ENCODE data around the gene PRELID1.
"Not testable (repeated sequence)": the region's sequence is repeated elsewhere in the genome, so short reads cannot be mapped to it uniquely, and the experiment has no call there.

PRELID1 gene

DNA sequence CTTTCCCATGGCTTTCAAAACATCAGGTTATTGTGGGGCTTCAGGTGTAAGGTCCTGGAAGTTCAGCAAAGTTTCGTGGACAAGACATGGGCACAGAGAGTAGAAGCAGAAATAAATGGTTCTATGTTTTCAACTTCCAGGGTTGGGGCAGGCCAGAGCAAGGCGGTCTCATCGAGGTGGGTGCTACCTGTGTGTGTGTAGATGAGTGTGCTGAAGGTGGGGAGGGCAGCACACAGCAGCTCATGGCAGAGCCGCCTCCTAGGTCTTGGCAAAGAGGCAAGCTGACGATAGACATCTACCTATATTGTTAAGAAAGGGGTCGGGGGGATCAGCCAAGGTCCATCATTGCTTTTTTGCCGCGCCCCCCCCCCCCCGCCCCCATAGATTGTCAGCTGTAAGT is 3.9 kb upstream of the PRELID1 start:
- no peak for DNase-seq (ENCODE audit: low spot score)

DNA sequence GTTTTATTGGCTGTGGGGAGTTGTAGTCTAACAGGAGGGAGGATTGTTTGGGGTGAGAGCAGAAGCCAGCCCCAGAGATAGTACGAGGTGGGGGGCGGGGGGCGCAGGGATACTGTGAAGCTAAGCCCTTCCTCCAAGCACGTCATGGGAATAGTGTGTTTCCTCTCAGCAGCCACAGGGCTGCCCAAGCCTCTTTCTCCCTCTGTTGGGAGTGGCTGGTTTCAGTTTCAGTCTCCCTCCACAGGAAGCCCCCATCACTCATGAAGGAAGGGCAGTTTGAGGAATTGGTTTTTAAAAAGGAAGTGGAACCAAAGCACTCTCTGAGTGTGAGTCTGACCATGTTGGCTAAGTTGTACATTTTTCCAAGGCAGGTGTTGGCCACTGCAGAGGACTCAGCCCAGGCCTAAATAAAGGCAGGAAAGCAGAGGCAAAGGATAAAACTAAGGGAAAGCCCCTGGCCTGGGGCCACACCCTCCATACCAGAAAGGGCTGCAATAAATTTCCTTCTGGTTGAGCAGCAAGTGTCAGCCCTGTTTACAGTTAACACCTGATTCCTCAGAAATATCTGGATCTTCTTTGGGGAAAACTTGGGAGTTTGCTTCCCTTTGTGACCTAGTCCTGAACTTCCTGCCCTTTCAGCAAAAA is 3.2 kb upstream of the PRELID1 start:
- no peak for DNase-seq (ENCODE audit: low spot score)

DNA sequence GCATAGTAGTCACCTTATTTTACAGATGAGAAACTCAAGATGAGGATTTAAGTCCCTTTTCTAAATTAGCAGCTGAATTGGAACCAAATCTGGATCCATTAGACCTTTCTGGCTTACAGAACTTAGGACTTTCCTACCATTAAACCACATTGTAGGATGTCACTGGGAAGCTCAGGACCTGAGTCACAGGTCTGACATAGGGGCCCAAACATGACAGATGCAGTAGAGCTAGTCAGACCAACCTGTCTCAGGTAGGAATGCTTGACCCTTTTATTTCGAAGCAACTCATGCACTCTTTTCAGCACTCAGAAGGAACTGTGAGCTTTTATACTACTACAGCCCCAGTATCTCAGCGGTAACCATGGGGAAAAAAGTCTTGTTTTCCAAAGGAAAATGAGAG is 2.6 kb upstream of the PRELID1 start:
- DNase-seq (ENCODE audit: low spot score): no peak

DNA sequence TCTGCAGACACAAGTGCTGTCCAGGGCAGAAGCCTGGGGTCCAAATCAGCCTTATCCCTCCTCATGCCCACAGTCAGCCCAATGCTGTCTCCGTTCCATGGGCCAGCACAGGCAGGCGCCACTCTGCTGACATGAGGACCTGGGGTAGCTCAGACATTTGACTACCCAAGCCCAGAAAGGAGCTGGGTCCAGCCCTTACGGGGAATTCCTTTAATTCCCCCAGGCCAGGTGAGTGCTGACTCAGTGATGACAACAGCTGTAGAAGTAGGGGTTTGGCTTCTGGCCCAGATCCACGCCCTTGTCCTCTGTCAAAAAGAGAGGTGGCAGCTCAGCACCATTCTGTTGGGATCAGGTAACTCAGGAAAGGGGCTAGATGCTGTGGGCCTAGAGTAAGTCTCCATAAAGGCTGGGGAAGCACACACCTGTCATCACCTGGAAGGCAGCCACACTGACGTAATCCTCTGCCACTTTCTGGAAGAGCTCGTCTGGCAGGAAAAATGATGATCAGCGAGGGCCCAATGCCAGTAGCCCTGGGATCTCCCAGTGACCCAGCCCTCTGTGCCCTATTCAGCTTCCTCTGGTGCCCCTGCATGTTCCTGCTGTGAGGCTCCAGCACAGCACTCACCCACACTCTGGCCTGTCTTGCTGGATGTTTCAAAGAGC is 2.0 kb upstream of the PRELID1 start:
- DNase-seq (ENCODE audit: low spot score): no peak

DNA sequence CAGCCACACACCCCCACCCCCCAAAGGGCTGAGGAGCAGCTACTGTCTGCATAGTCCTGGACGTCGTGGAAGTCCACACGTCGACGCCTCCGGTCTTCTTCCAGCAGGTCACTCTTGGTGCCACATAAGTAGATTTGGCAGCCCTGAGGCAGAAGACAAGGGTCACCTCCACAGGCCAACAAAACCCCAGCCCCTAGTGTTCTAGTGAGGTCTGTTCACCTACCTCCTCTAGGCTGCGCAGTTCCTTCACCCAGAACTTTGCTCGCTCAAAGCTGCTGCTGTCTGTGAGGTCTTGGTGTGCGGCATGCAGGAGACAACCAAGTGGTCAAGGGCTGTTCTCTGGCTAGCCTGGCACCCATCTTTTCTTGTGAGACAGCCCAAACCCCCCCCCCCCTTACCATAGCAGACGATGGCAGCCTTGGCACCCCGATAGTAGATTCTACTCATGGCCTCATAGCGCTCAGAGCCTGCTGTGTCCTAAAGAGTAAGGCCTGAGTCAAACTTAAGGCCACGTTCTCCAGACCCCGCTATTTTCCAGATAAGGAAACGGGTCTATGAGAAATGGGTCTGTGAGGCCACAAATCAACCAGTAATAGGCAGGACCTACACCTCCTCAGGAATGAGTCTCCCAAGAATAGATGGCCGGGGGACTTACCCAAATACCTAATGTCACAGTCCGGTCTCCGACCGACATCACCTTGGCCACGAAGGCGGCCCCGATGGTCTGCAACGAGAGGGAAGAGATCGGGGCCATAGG is 1.1 kb upstream of the PRELID1 start:
- no peak for DNase-seq (ENCODE audit: low spot score)

GRCh38 chr5:177303925-177304391 is 359 bp downstream of the PRELID1 start:
- DNase-seq (ENCODE audit: low spot score): no peak

GRCh38 chr5:177304392-177305119 is 957 bp downstream of the PRELID1 start:
- no peak for DNase-seq (ENCODE audit: low spot score)

- DNase-seq (ENCODE audit: low spot score): not testable (repeated sequence)
These were observed 2.6 kb downstream of the PRELID1 start for GRCh38 chr5:177306103-177306640.

GRCh38 chr5:177306674-177307543 is 3.3 kb downstream of the PRELID1 start:
- DNase-seq (ENCODE audit: low spot score): no peak

GRCh38 chr5:177307544-177308363 is 4.2 kb downstream of the PRELID1 start:
- no peak for DNase-seq (ENCODE audit: low spot score)

- DNase-seq (ENCODE audit: low spot score): no peak
These were observed 5.1 kb downstream of the PRELID1 start for GRCh38 chr5:177308740-177309139.

DNA sequence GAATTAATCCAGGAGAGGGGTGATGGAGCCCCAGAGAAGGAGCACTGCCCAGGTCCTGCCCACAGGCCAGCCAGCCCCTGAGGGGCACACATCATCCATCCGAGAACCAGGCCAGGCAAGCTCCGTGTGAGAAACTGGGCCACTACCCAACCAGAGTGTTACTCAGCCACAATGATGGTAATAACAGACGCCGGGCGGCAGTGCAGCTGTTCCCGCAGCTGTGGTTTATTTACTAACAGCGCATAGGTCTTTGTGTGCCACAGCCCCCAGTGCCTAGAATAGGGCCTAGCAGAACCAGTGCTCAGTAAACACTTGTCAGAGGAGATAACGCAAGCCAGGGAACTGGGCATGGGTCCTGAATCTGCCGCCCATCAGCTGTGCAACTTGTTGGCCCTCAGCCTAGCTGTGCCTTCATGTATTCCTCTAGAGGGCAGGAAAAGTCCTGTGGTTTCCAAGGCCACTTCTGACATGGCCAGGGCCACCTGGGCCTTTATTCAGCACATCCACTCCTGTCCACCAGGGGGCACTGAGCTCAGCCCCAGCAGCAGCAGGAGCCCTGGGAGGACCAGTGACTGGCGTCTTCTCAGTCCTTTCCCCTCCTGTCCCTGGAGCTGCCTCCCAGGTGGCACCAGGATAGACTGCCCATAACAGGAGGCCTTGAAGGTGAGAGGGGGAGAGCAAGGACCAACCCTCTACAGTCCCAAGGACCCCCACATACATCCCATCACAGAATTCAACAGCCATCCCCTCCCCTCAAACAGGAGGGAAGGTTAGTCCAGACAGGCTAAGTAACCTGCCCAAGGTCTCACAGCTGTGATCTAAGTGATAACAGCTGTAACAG is 6.0 kb downstream of the PRELID1 start:
- peak; percentile 79 for DNase-seq (ENCODE audit: low spot score)

- no peak for DNase-seq (ENCODE audit: low spot score)
These were observed 6.7 kb downstream of the PRELID1 start for GRCh38 chr5:177310332-177310731.

DNA sequence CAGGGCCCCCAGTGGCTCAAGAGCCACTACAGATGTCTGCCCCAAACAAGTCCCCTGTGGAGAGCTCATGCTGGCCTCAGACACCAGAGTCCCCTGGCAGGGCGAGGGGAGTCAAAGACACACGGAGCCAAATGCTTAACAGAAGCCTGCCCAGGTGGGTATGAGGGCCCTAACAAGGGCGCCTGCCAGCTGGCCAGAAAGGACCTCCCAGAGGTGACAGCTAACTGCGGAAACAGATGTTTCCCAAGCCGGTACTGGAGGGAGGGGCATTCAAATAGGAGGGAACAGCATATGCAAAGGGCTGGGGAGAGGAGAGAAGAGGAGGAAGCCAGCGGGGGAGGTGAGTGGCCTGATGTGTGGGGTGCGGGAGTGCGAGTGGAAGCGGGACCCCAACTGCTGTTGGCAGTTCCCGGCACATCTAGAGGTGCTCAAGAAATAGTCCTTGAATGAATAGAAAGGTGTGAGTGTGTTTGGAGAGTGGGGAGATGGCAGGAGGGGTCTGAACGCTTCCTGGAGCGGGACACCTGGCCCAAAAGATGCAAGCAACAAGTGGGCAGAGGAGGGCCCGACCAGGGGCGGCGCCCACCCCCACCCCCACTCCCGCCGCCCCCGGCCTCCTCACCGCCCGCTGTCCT is 7.3 kb downstream of the PRELID1 start:
- DNase-seq (ENCODE audit: low spot score): peak; percentile 34

DNA sequence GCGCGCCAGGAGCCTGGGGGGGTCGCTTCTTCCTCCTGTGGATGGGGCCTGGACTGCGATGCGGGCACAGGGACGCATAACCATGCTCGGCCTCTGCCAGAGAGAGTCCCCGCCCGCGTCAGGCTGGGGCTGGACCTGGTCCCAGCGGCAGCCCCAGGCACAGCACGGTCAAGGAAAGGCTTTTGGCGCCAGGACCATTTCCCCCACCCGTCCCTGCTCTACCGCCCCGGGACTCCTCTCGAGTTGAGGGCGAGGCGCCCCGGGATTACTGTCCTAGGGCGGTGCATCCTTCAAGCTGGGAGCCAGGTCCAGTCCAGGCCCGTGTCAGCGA is 7.8 kb downstream of the PRELID1 start:
- no peak for DNase-seq (ENCODE audit: low spot score)

- peak; percentile 98 for DNase-seq (ENCODE audit: low spot score)
These were observed 8.4 kb downstream of the PRELID1 start, which contains the start of gene MXD3 for GRCh38 chr5:177311723-177312648. MXD3 (minus strand) TSS chr5:177311898; CDS start chr5:177311830, 68 bp downstream.

DNA sequence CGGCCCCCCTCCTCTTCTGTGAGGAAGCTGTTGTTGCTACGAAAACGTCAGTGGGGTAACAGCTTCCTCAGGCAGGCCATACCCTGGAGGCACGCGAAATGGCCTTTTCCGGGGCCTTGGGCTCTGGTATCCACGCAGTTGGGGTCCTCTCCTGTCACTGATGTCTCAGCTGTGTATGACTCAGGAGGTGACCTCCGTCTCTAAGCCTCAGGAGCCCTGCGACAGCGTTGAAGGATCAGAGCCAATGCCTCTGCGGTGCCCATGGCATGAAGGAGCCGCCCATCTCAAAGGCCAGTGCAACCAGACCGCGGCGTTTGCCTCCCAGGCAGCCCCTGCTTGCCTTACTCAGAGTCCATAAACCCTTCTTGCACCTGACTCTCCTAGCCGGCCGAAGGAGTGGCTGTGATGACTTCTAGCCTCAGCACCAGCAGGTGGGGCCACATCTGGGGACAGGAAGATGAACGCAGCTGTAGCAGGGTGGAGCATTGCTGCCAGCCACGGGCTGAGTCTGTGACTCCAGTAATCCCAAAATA is 9.1 kb downstream of the PRELID1 start:
- DNase-seq (ENCODE audit: low spot score): peak; percentile 58

Data from SK-N-DZ (cell line).